Activated CD4-positive, alpha-beta memory T cell treated with anti-CD3 and anti-CD28 coated beads, Interleukin-2, amount 10 ng/mL, durations not matched to agents 7 days and 5 days (primary cell): Measurements from ENCODE around the gene LSS. TPM values are rescaled to one million over a fixed set of nuclear protein-coding genes. Genes with fewer than 3 reads are reported as not detected.
A peak's percentile ranks its signal among the peaks of the same experiment; 100 is the strongest.
"Not testable (repeated sequence)": the region's sequence is repeated elsewhere in the genome, so short reads cannot be mapped to it uniquely, and the experiment has no call there.

Source experiments
- CTCF ChIA-PET: fragments of 350-600 bp; sonication (Branson Sonifier 250); formaldehyde crosslinking; loops from one replicate; lab custom pipeline; 2021; ENCODE audit warnings: antibody characterized with exemption, inconsistent platforms; lab: Charles Lee
- POLR2A ChIA-PET: fragments of 350-600 bp; sonication (Branson Sonifier 250); formaldehyde crosslinking; loops from one replicate; lab custom pipeline; 2021; ENCODE audit warnings: antibody characterized with exemption; lab: Charles Lee
- DNase-seq: peaks from one replicate; pipeline ENCODE4 v3.0.0-alpha.2; 2020
- H3K27ac Mint-ChIP-seq: one replicate; pipeline ENCODE4 v1.8.0; 2021; ENCODE audit warnings: mild to moderate bottlenecking, mixed read lengths
- H3K27me3 Mint-ChIP-seq: one replicate; pipeline ENCODE4 v1.8.0; 2021; ENCODE audit warnings: mixed read lengths
- H3K36me3 Mint-ChIP-seq: one replicate; pipeline ENCODE4 v1.8.0; 2021; ENCODE audit warnings: low read depth, mixed read lengths
- H3K4me1 Mint-ChIP-seq: one replicate; pipeline ENCODE4 v1.8.0; 2021; ENCODE audit warnings: mixed read lengths
- H3K4me3 Mint-ChIP-seq: one replicate; pipeline ENCODE4 v1.8.0; 2021; ENCODE audit warnings: mild to moderate bottlenecking, mixed read lengths
- H3K9me3 Mint-ChIP-seq: one replicate; pipeline ENCODE4 v1.8.0; 2021; ENCODE audit warnings: mixed read lengths
- total RNA-seq, 2 experiments: library from RNA; stranded (reverse); gene quantifications; one replicate each; pipeline ENCODE4 v1.2.3, GENCODE V29; 2021

Gene LSS
- total RNA-seq, 2 experiments from 2014 or later: 54.7 to 56.1 TPM

- Mint-ChIP-seq H3K4me3 (no peak overlapping the region), H3K27me3 (peaks cover under 1% of the 10 kb centered on the region), H3K4me1 (peaks cover 1% of the 10 kb centered on the region), H3K27ac (no peak overlapping the region), H3K9me3 (peaks cover 4% of the 10 kb centered on the region), H3K36me3 (peaks cover 15% of the 10 kb centered on the region)
- CTCF ChIA-PET: no interaction called here
- POLR2A ChIA-PET: no interaction called here
- no peak for DNase-seq
These were observed 38.0 kb downstream of the LSS start for GRCh38 chr21:46190491-46191131.

DNA sequence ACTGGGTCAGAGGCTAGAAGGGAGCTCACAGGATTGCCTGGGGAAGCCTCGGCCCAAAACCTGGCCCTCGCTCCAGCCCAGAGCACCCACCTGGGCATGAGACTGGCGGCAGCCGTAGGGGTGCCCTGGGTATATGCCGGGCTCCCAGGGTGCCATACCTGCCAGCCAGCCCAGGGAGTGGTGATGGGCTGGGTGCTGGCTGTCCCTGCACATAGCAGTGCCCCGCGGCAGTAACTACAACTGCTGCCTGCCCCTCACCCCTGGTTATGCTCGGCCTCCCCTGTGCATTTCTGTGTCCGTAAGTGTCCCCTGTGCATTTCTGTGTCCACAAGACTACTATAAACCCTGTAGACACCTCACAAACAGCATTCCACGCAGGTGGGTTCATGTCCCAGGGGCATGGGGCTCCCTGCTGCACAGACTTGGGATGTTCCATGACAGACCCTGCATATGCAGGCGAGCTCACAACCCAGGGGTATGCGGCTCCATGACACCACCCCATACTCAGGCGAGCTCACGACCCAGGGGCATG lies 38.5 kb downstream of the LSS start:
- no peak for DNase-seq
- Mint-ChIP-seq H3K27ac (no peak overlapping the region), H3K36me3 (peaks cover 13% of the 10 kb centered on the region), H3K9me3 (peaks cover 4% of the 10 kb centered on the region), H3K27me3 (peaks cover 3% of the 10 kb centered on the region), H3K4me1 (peaks cover 6% of the 10 kb centered on the region), H3K4me3 (no peak overlapping the region)
- ChIA-PET POLR2A (no interaction called here), CTCF (no interaction called here)

GRCh38 chr21:46189213-46189958 lies 39.2 kb downstream of the LSS start:
- no peak for DNase-seq
- peaks cover 9% of the 10 kb centered on the region for H3K4me1 Mint-ChIP-seq
- H3K36me3 Mint-ChIP-seq: peaks cover 12% of the 10 kb centered on the region
- H3K27ac Mint-ChIP-seq: no peak overlapping the region
- no peak overlapping the region for H3K4me3 Mint-ChIP-seq
- CTCF ChIA-PET: no interaction called here
- POLR2A ChIA-PET: no interaction called here
- H3K9me3 Mint-ChIP-seq: peaks cover 4% of the 10 kb centered on the region
- peaks cover 4% of the 10 kb centered on the region for H3K27me3 Mint-ChIP-seq

- H3K27ac Mint-ChIP-seq: no peak overlapping the region
These were observed 40.1 kb downstream of the LSS start for GRCh38 chr21:46188226-46189212.

GRCh38 chr21:46187814-46188213 lies 40.8 kb downstream of the LSS start:
- peaks cover 14% of the 10 kb centered on the region for H3K4me1 Mint-ChIP-seq
- H3K9me3 Mint-ChIP-seq: no peaks in the 10 kb centered on the region
- POLR2A ChIA-PET: no interaction called here
- H3K4me3 Mint-ChIP-seq: no peak overlapping the region
- CTCF ChIA-PET: no interaction called here
- H3K27ac Mint-ChIP-seq: no peak overlapping the region
- H3K27me3 Mint-ChIP-seq: peaks cover 4% of the 10 kb centered on the region
- DNase-seq: no peak
- H3K36me3 Mint-ChIP-seq: no peaks in the 10 kb centered on the region

More at GRCh38 chr21:46188226-46189212, 40.1 kb downstream of the LSS start:
- ChIA-PET POLR2A (no interaction called here), CTCF (no interaction called here)
- peaks cover under 1% of the 10 kb centered on the region for H3K9me3 Mint-ChIP-seq
- no peak overlapping the region for H3K4me3 Mint-ChIP-seq
- peaks cover 13% of the 10 kb centered on the region for H3K4me1 Mint-ChIP-seq
- peaks cover 4% of the 10 kb centered on the region for H3K27me3 Mint-ChIP-seq
- no peak for DNase-seq
- H3K36me3 Mint-ChIP-seq: peaks cover 3% of the 10 kb centered on the region

DNA sequence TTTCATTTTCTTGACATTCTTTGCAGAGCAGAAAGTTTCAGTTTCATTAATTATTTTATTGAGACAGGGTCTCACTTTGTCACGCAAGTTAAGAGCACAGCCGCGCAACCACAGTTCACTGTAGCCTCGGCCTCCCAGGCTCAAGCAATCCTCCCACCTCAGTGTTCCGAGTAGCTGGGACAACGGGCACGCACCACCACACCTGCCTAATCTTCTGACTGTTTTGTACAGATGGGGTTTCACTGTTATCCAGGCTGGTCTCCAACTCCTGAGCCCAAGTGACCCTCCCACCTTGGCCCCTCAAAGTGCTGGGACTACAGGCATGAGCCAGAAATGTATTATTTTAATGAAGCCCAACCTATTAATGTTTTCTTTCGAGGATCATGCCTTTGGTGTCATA lies 41.3 kb downstream of the LSS start:
- peaks cover 4% of the 10 kb centered on the region for H3K27me3 Mint-ChIP-seq
- no peak overlapping the region for H3K27ac Mint-ChIP-seq
- ChIA-PET CTCF (no interaction called here), POLR2A (no interaction called here)
- H3K4me1 Mint-ChIP-seq: peaks cover 14% of the 10 kb centered on the region
- no peak overlapping the region for H3K4me3 Mint-ChIP-seq
- H3K36me3 Mint-ChIP-seq: no peaks in the 10 kb centered on the region
- no peak for DNase-seq
- H3K9me3 Mint-ChIP-seq: no peaks in the 10 kb centered on the region

DNA sequence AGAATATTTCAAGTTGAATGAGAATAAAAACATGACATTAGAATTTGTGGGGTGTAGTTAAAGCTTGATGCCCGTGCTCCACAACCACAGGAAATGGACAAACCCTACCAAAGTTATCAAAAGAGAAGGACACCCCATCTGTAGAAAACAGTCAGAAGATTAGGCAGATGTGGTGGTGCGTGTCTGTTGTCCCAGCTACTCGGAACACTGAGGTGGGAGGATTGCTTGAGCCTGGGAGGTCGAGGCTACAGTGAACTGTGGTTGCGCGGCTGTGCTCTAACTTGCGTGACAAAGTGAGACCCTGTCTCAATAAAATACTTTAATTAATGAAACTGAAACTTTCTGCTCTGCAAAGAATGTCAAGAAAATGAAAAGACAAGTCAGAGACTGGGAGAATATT lies 42.9 kb downstream of the LSS start:
- CTCF ChIA-PET: no interaction called here

DNA sequence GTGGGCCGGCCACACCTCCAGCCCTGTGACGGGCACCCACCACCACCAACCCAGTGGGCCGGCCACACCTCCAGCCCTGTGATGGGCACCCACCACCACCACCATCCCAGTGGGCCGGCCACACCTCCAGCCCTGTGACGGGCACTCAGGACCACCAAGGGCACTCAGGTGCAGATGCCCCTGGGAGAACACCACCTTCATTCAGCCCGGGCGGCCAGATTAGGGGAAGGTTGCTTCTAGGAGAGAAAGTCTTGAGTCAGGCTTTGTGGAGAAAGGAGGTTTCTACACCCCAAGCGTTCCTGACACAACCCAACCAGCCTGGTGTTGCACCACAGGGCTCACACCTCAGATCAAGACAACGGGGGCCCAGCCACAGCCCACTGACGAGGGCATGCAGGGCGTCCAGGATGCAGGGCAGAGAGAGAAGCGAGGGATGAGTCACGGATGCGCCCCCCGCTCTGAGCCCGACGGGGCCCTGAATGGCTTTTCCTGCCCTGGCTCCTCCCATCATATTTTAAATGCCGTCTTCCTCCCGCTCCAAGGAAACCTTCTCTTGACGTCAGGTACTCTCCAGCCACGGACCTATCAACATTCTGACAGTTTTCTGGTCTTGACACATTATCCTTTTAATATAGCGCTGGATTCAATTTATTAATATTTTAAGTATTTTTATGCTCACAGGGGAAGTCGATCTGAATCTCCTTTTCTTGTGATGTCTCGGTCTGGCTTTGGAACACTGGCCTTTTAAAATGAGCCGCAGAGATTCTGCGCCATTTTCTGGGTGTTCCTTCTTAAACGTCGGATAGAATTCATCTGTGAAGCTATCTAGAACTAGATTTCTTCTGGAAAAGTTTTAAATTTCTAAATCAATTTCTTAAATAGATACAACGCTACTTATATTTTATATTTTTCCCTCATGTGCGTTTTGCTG lies 43.7 kb downstream of the LSS start:
- peak; percentile 66 for DNase-seq
- Mint-ChIP-seq H3K36me3 (no peaks in the 10 kb centered on the region), H3K27me3 (peaks cover 4% of the 10 kb centered on the region), H3K4me1 (peaks cover 14% of the 10 kb centered on the region), H3K27ac (peak overlapping the region; percentile 71), H3K9me3 (no peaks in the 10 kb centered on the region), H3K4me3 (peak overlapping the region; percentile 72)
- ChIA-PET POLR2A (no interaction called here), CTCF (no interaction called here)

More for the DNA sequence above, 42.9 kb downstream of the LSS start:
- no peak for DNase-seq
- peaks cover 4% of the 10 kb centered on the region for H3K27me3 Mint-ChIP-seq
- no peaks in the 10 kb centered on the region for H3K9me3 Mint-ChIP-seq
- peak overlapping the region; percentile 10 for H3K4me3 Mint-ChIP-seq
- POLR2A ChIA-PET: no interaction called here
- no peaks in the 10 kb centered on the region for H3K36me3 Mint-ChIP-seq
- H3K27ac Mint-ChIP-seq: no peak overlapping the region
- H3K4me1 Mint-ChIP-seq: peaks cover 14% of the 10 kb centered on the region

DNA sequence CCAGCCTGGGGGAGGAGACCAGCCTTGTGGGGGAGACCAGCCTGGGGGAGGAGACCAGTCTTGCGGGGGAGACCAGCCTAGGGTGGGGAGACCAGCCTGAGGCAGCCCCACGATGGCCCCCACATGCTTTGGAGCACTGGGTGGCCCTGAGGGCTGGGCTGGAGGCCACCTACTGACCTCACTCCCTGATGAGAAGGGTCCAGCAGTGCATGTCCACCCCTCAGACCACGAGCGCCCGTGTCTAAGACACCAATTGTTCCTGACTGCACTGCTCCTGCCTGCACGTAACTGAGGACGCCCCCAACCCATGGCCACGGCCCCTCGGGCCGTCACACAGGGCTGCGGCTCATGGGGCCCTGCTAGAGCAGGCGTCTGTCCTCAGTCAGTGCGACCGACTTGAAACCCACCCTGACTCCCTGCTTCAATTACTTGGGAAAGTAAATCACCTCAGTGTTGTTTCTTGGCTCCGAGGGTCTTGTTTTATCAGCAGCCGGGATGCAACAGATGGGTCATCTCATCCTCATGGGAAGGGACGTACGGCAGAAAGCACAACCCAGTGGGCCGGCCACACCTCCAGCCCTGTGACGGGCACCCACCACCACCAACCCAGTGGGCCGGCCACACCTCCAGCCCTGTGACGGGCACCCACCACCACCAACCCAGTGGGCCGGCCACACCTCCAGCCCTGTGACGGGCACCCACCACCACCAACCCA lies 44.5 kb downstream of the LSS start, which contains the start of gene SPATC1L:
Gene SPATC1L (minus strand): TSS at position 550 of the 715 bp plus-strand sequence. CDS start 1,643 bp downstream, outside the sequence.
- Mint-ChIP-seq H3K4me1 (peaks cover 14% of the 10 kb centered on the region), H3K9me3 (no peaks in the 10 kb centered on the region), H3K36me3 (no peaks in the 10 kb centered on the region), H3K27ac (peak within 1 kb of the TSS; percentile 71), H3K4me3 (peak within 1 kb of the TSS; percentile 72), H3K27me3 (peaks cover 4% of the 10 kb centered on the region)
- peak; percentile 50 for DNase-seq
- CTCF ChIA-PET: no interaction called here
- POLR2A ChIA-PET: no interaction called here

GRCh38 chr21:46183337-46183909 lies 45.2 kb downstream of the LSS start:
- H3K27ac Mint-ChIP-seq, H3K27me3 Mint-ChIP-seq, POLR2A ChIA-PET, CTCF ChIA-PET, H3K36me3 Mint-ChIP-seq, DNase-seq, H3K9me3 Mint-ChIP-seq: not testable (repeated sequence)
- H3K4me1 Mint-ChIP-seq: peaks cover 14% of the 10 kb centered on the region
- peak overlapping the region; percentile 44 for H3K4me3 Mint-ChIP-seq

DNA sequence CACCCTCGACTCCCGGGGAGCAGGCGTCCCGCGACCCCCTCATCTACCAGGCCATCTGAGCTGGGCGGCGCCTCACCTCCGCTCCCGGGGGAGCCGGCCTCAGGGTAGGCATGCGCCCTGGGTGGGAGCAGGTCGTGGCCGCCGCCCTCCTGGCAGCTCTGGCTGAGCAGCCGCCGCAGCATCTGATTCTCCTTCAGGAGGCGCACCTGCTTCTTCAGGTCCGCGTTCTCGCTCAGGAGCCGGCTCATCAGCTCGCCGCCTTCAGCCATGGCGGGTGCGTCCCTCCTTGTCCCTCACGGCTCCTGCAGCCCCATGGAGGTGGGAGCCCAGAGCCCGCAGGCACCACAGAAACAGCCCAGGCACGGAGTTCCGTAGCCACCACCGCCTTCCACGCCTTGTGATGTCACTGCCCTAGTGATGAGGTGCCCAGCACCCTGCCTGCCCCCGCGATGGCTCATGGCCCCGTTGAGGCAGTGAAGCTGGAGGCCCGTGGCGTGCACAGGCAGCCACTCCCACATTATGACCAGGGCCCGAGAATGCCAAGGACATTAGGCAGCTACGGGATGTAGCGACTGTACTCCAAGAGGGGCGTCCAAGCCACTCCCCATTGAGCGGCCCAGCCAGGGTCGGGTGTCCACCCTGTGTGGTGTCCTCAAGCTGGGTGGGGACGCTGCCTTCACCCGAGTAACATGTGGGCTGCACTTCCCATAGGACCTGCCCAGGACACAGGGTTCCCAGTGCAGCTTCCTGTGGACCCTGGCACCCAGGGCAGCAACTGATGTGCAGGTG lies 45.8 kb downstream of the LSS start:
- H3K9me3 Mint-ChIP-seq: no peaks in the 10 kb centered on the region
- peaks cover 4% of the 10 kb centered on the region for H3K27me3 Mint-ChIP-seq
- DNase-seq: no peak
- peak overlapping the region; percentile 44 for H3K4me3 Mint-ChIP-seq
- H3K27ac Mint-ChIP-seq: no peak overlapping the region
- peaks cover 14% of the 10 kb centered on the region for H3K4me1 Mint-ChIP-seq
- POLR2A ChIA-PET: no interaction called here
- H3K36me3 Mint-ChIP-seq: no peaks in the 10 kb centered on the region
- CTCF ChIA-PET: no interaction called here
